NB4 (cell line): ENCODE data around the gene DOP1B.

Source experiments
- DNase-seq: peaks from one replicate; pipeline ENCODE4 v3.0.0; 2010; ENCODE audit warnings: low read depth
- H3K4me3 ChIP-seq: one replicate; pipeline ENCODE4 v1.5.1; 2011; ENCODE audit warnings: mild to moderate bottlenecking, low read depth, low read length, moderate library complexity
- CTCF ChIP-seq: IDR thresholded peaks from one replicate; pipeline ENCODE4 v1.5.1; 2012; ENCODE audit warnings: low read depth, low read length
- MAX ChIP-seq: IDR thresholded peaks from 2 replicates; pipeline ENCODE4 v1.6.1; 2011; ENCODE audit warnings: low read depth, low read length
- MYC ChIP-seq: IDR thresholded peaks from 2 replicates; pipeline ENCODE4 v1.6.1; 2011; ENCODE audit warnings: low read depth, low read length
- POLR2A ChIP-seq: IDR thresholded peaks from 2 replicates; pipeline ENCODE4 v1.6.1; 2011; ENCODE audit warnings: mild to moderate bottlenecking; ENCODE audit not compliant: insufficient read length; ENCODE audit errors: extremely low read depth

The DOP1B gene

GRCh38 chr21:36115138-36115730 lies 41.4 kb upstream of the DOP1B start:
- peak; percentile 21 for DNase-seq
- no peak for TF ChIP-seq MYC
- TF ChIP-seq CTCF, result no peak
- TF ChIP-seq POLR2A, result no peak
- no peak for TF ChIP-seq MAX
- no peak overlapping the region for H3K4me3 ChIP-seq

GRCh38 chr21:36117286-36117741 lies 39.3 kb upstream of the DOP1B start:
- no peak for DNase-seq
- no peak overlapping the region for H3K4me3 ChIP-seq
- no peak for TF ChIP-seq MAX
- TF ChIP-seq CTCF, result no peak
- TF ChIP-seq MYC, result no peak
- TF ChIP-seq POLR2A, result no peak

GRCh38 chr21:36120304-36120888 lies 36.2 kb upstream of the DOP1B start:
- H3K4me3 ChIP-seq, result no peak overlapping the region
- TF ChIP-seq MAX (no peak), MYC (no peak), CTCF (no peak), POLR2A (no peak)
- peak; percentile 28 for DNase-seq

GRCh38 chr21:36122977-36123376 lies 33.6 kb upstream of the DOP1B start:
- no peak overlapping the region for H3K4me3 ChIP-seq
- TF ChIP-seq POLR2A (no peak), CTCF (peak; percentile 15)
- DNase-seq, result no peak

- DNase-seq, result no peak
- TF ChIP-seq MAX, result no peak
- TF ChIP-seq POLR2A, result no peak
- TF ChIP-seq CTCF, result no peak
- TF ChIP-seq MYC, result no peak
- H3K4me3 ChIP-seq, result no peak overlapping the region
Observed at GRCh38 chr21:36124395-36124794, 32.2 kb upstream of the DOP1B start.
